Endodermal cell (in vitro differentiated cells): ENCODE data around the gene MORN4. TPM values are rescaled to one million over a fixed set of nuclear protein-coding genes. Genes with fewer than 3 reads are reported as not detected.
A peak's percentile ranks its signal among the peaks of the same experiment; 100 is the strongest.

Source experiments
- DNase-seq: peaks from one replicate; pipeline ENCODE4 v3.0.0-alpha.2; 2017
- H3K27ac ChIP-seq: 2 replicates; pipeline ENCODE4 v1.5.1; 2013; ENCODE audit warnings: mild to moderate bottlenecking, low read depth, low read length, moderate library complexity
- H3K27me3 ChIP-seq: 2 replicates; pipeline ENCODE4 v1.6.1; 2013; ENCODE audit warnings: mild to moderate bottlenecking, low read length, moderate library complexity; ENCODE audit not compliant: insufficient read depth, control insufficient read depth, poor library complexity, severe bottlenecking
- H3K36me3 ChIP-seq: 2 replicates; pipeline ENCODE4 v1.7.0; 2013; ENCODE audit warnings: mild to moderate bottlenecking, low read length, moderate library complexity; ENCODE audit not compliant: control insufficient read depth, insufficient read depth
- H3K4me1 ChIP-seq: one replicate; pipeline ENCODE4 v1.7.0; 2013; ENCODE audit warnings: low read length; ENCODE audit not compliant: control insufficient read depth, insufficient read depth
- H3K4me3 ChIP-seq: 2 replicates; pipeline ENCODE4 v1.5.1; 2013; ENCODE audit warnings: mild to moderate bottlenecking, low read length, moderate library complexity
- H3K9ac ChIP-seq: 2 replicates; pipeline ENCODE4 v1.6.1; 2013; ENCODE audit warnings: mild to moderate bottlenecking, low read length, moderate library complexity; ENCODE audit not compliant: poor library complexity, severe bottlenecking; ENCODE audit errors: extremely low read depth
- H3K9me3 ChIP-seq: 2 replicates; pipeline ENCODE4 v1.6.1; 2013; ENCODE audit warnings: mild to moderate bottlenecking, low read length, moderate library complexity; ENCODE audit not compliant: control insufficient read depth
- H3K27ac Mint-ChIP-seq: 2 replicates; pipeline ENCODE4 v1.8.0; 2020; ENCODE audit warnings: mixed read lengths
- H3K27me3 Mint-ChIP-seq: 2 replicates; pipeline ENCODE4 v1.8.0; 2021; ENCODE audit warnings: mild to moderate bottlenecking, mixed read lengths; ENCODE audit not compliant: insufficient read depth
- H3K36me3 Mint-ChIP-seq: 2 replicates; pipeline ENCODE4 v1.8.0; 2020; ENCODE audit warnings: low read depth, mixed read lengths
- H3K4me1 Mint-ChIP-seq: 2 replicates; pipeline ENCODE4 v1.8.0; 2020; ENCODE audit warnings: mixed read lengths
- H3K4me3 Mint-ChIP-seq: 2 replicates; pipeline ENCODE4 v1.8.0; 2020; ENCODE audit warnings: mild to moderate bottlenecking, moderate library complexity, mixed read lengths
- H3K9me3 Mint-ChIP-seq: 2 replicates; pipeline ENCODE4 v1.8.0; 2020; ENCODE audit warnings: mild to moderate bottlenecking, mixed read lengths
- WGBS, 2 experiments: methylation state at CpG; one replicate each; pipeline versions ENCODE4 v1.1.5 to v1.1.7; 2013; ENCODE audit warnings: missing lambda C conversion rate in 2 of 2, mixed read lengths in 1 of 2; ENCODE audit not compliant: insufficient coverage in 1 of 2, insufficient read length in 1 of 2; 5-methylcytosine and 5-hydroxymethylcytosine counted together
- total RNA-seq, 2 donors: library from RNA; stranded (reverse); fragmentation: NEBNext Ultra II Directional in 1 of 2; extraction: Animal tissue kit (Norgen Biotek cat#: 25700) in 1 of 2; gene quantifications; 2 replicates in 1 of 2; 3 replicates in 1 of 2; pipeline ENCODE4 v1.2.1, GENCODE V29; 2021
- TF ChIP-seq, protein P1 (sequence below): fragments of 200-600 bp; sonication (generic); conservative IDR thresholded peaks from 2 replicates; pipeline ENCODE4 v1.5.0; 2021; ENCODE audit warnings: antibody characterized with exemption, mild to moderate bottlenecking

The MORN4 gene
- total RNA-seq, 2 donors from 2014 or later = 19.0 to 21.3 TPM

DNA sequence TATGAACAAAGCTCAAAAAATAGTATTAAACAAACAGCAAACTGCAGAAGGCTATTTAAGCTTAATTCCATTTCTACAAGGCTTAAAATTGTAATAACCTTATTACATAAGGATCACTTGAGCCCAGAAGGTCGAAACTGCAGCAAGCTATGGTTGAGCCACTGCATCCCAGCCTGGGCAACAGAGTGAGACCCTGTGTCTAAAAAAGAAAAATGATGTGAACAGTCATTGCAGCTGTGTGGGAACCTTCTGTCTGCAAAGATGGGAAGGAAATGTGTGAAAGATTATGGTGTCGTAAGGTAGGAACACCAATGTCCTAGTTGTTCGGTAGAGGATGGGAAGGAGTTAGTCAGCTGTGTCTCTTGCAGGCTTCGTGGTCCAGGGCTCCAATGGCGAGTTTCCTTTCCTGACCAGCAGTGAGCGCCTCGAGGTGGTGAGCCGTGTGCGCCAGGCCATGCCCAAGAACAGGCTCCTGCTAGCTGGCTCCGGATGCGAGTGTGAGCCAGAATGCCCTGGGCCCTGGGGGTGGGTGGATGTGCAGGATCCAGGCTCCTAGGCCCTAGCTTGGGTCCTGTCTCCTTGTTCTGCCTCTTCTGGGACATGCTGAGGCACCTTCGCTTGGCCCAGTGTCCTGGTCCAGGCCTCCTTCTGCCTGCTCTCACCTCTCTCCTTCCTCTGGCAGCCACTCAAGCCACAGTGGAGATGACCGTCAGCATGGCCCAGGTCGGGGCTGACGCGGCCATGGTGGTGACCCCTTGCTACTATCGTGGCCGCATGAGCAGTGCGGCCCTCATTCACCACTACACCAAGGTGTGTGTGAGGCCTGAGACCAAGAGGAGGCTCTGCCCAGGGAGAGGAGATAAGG, 34.7 kb downstream of the MORN4 start:
- H3K4me1 ChIP-seq = no peaks in the 10 kb centered on the region
- DNase-seq = no peak
- H3K36me3 ChIP-seq = no peaks in the 10 kb centered on the region
- WGBS, 2 experiments = 94 to 99% methylated on average over 12 to 19 of the region's 19 CpGs
- no peak overlapping the region for H3K9ac ChIP-seq
- TF ChIP-seq, protein P1, sequence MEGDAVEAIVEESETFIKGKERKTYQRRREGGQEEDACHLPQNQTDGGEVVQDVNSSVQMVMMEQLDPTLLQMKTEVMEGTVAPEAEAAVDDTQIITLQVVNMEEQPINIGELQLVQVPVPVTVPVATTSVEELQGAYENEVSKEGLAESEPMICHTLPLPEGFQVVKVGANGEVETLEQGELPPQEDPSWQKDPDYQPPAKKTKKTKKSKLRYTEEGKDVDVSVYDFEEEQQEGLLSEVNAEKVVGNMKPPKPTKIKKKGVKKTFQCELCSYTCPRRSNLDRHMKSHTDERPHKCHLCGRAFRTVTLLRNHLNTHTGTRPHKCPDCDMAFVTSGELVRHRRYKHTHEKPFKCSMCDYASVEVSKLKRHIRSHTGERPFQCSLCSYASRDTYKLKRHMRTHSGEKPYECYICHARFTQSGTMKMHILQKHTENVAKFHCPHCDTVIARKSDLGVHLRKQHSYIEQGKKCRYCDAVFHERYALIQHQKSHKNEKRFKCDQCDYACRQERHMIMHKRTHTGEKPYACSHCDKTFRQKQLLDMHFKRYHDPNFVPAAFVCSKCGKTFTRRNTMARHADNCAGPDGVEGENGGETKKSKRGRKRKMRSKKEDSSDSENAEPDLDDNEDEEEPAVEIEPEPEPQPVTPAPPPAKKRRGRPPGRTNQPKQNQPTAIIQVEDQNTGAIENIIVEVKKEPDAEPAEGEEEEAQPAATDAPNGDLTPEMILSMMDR = no peak
- no peak overlapping the region for H3K27ac ChIP-seq
- Mint-ChIP-seq H3K4me3 (no peak overlapping the region), H3K36me3 (no peaks in the 10 kb centered on the region), H3K9me3 (no peaks in the 10 kb centered on the region), H3K27ac (no peak overlapping the region), H3K4me1 (no peaks in the 10 kb centered on the region), H3K27me3 (no peaks in the 10 kb centered on the region)
- no peaks in the 10 kb centered on the region for H3K27me3 ChIP-seq
- no peak overlapping the region for H3K4me3 ChIP-seq
- H3K9me3 ChIP-seq = no peaks in the 10 kb centered on the region

DNA sequence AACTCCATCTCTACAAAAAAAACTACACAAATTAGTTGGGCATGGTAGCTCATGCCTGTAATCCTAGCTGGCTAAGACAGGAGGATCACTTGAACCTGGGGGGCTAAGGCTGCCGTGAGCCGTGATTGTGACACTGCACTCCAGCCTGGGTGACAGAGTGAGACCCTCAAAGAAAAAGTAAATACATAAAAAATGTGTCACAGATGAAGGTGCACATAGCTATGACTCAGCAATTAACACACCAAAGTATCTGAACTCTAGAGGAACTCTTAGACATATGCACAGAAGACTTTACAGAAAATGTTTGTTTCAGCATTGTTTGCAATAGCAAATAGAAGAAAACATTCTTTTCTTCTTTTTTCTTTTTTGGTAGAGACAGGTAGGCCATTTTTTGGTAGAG, 35.5 kb downstream of the MORN4 start:
- WGBS, 2 experiments = 88% methylated on average over 2 of the region's 2 CpGs; no CpG with 5 or more reads in 1 of the 2 experiments
- no peak overlapping the region for H3K9ac ChIP-seq

DNA sequence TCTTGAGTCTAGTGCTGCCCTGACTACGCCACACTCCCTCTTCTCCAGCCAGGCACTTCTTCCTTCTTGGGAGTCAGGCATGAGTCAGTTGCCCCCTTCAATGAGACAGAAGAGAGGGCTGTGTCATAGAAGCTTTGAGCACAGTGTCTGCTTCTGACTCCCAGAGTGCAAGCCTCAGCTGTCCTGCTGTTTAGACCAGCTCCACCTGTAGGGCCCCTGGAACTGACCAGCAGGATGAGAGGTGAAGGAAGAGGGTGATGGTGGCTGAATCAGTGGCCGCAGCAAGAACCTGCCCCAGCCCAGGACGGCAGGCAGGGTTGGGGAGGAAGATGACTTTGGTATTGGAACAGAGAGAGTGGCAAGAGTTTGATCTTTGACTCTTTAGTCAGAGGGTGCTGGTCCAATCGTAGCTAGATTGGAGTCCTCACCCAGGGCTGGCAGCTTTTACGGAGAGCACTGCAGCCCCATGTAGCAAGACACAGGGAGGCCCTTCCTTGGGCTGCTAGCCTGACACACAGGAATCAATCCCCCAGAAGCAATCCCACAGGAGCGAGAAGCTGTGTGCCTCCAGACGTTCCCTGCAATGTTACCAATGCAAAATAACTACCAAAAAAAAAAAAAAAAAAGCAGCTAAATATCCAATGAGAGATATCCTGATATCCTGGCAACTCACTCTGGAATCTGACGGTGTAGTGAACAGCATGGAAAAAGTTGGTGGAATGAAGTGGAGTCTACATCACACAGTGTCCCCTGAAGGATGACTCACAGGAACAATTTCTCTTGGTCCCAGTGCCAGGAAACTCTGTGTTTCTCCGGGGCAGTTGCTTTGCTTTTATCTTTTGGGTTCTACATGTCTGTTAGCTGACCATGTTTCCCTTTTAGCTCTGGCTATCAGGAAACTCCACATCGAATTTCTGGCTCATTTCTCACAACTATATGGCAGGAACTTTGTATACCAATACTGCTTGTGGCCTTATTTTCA, 36.9 kb downstream of the MORN4 start:
- WGBS, 2 experiments = 76 to 80% methylated on average over 6 to 10 of the region's 10 CpGs
- no peaks in the 10 kb centered on the region for H3K9me3 ChIP-seq
- H3K36me3 Mint-ChIP-seq = no peaks in the 10 kb centered on the region
- no peaks in the 10 kb centered on the region for H3K4me1 Mint-ChIP-seq
- H3K27ac ChIP-seq = peak overlapping the region; percentile 47
- no peak overlapping the region for H3K4me3 Mint-ChIP-seq
- H3K9me3 Mint-ChIP-seq = no peaks in the 10 kb centered on the region
- H3K9ac ChIP-seq = no peak overlapping the region
- H3K27ac Mint-ChIP-seq = peak overlapping the region; percentile 6
- TF ChIP-seq, protein P1 = no peak
- no peak for DNase-seq
- H3K4me3 ChIP-seq = no peak overlapping the region
- no peaks in the 10 kb centered on the region for H3K4me1 ChIP-seq
- no peaks in the 10 kb centered on the region for H3K27me3 ChIP-seq
- H3K36me3 ChIP-seq = no peaks in the 10 kb centered on the region
- H3K27me3 Mint-ChIP-seq = no peaks in the 10 kb centered on the region

More for the DNA sequence above, 35.5 kb downstream of the MORN4 start:
- Histone ChIP-seq H3K27me3 (no peaks in the 10 kb centered on the region), H3K4me1 (no peaks in the 10 kb centered on the region), H3K36me3 (no peaks in the 10 kb centered on the region), H3K4me3 (no peak overlapping the region), H3K9me3 (no peaks in the 10 kb centered on the region), H3K27ac (no peak overlapping the region)
- TF ChIP-seq, protein P1 = no peak
- no peaks in the 10 kb centered on the region for H3K27me3 Mint-ChIP-seq
- no peak overlapping the region for H3K27ac Mint-ChIP-seq
- no peaks in the 10 kb centered on the region for H3K9me3 Mint-ChIP-seq
- H3K36me3 Mint-ChIP-seq = no peaks in the 10 kb centered on the region
- no peak overlapping the region for H3K4me3 Mint-ChIP-seq
- H3K4me1 Mint-ChIP-seq = no peaks in the 10 kb centered on the region
- no peak for DNase-seq
